ENCODE data around the gene KLF14.
"Not testable (repeated sequence)": the region's sequence is repeated elsewhere in the genome, so short reads cannot be mapped to it uniquely, and the experiment has no call there.

- TF ChIP-seq CTCF (tag by site-specific recombination; IDR thresholded peaks at IDR 0.05); REST (tag by site-specific recombination; IDR thresholded peaks at IDR 0.05); ZNF561 (tag by site-specific recombination; IDR thresholded peaks at IDR 0.05; ENCODE audit: borderline replicate concordance); ZNF174 (tag by site-specific recombination; IDR thresholded peaks at IDR 0.05); SP2 (tag by site-specific recombination; IDR thresholded peaks at IDR 0.05); ATF2 (tag by site-specific recombination; IDR thresholded peaks at IDR 0.05; ENCODE audit: low read depth): not testable (repeated sequence)
Observed at GRCh38 chr7:130692396-130692795, 41.6 kb downstream of the KLF14 start.
